K562 (cell line): ENCODE data around the gene HBG1.

Experiments used
- CBX5 ChIP-seq: IDR thresholded peaks from 2 replicates; pipeline ENCODE4 v1.6.1; 2014; ENCODE audit warnings: low read depth, borderline replicate concordance
- FOXA1 ChIP-seq: fragments of 450-650 bp; IDR thresholded peaks from 2 replicates; pipeline ENCODE4 v1.6.1; 2016; ENCODE audit warnings: mild to moderate bottlenecking, borderline replicate concordance
- MAX ChIP-seq: sonication (generic); formaldehyde crosslinking; IDR thresholded peaks from 2 replicates; pipeline ENCODE4 v1.9.0; 2022; ENCODE audit warnings: mild to moderate bottlenecking, missing genetic modification reagents
- POLR2A ChIP-seq: fragments of 450-650 bp; conservative IDR thresholded peaks from 2 replicates; pipeline ENCODE4 v1.6.1; 2016
- RAD21 ChIP-seq, 2 experiments: fragments of 250-450 bp in 1 of 2; fragments of 450-650 bp in 1 of 2; sonication (Bioruptor Pico) in 1 of 2; formaldehyde crosslinking in 1 of 2; IDR thresholded peaks in 1 of 2; conservative IDR thresholded peaks in 1 of 2; 2 replicates each; pipeline versions ENCODE4 v1.4.0 to v1.8.0; 2020 to 2022; ENCODE audit warnings: mild to moderate bottlenecking in 2 of 2, moderate library complexity in 1 of 2
- SREBF1 ChIP-seq: fragments of 150-350 bp; IDR thresholded peaks from 2 replicates; pipeline ENCODE4 v1.6.1; 2014; ENCODE audit warnings: antibody characterized with exemption, low read depth, low read length, borderline replicate concordance
- TAF1 ChIP-seq: IDR thresholded peaks from 2 replicates; pipeline ENCODE4 v1.6.1; 2011; ENCODE audit warnings: mild to moderate bottlenecking, low read length, moderate library complexity; ENCODE audit not compliant: insufficient read depth, control insufficient read depth, severe bottlenecking; ENCODE audit errors: extremely low read depth
- TCF7L2 ChIP-seq: fragments of 150-350 bp; IDR thresholded peaks from 2 replicates; pipeline ENCODE4 v1.6.1; 2016; ENCODE audit warnings: low read depth, mild to moderate bottlenecking, low read length, moderate library complexity
- ZBTB12 ChIP-seq: fragments of 250-450 bp; sonication (Bioruptor Pico); IDR thresholded peaks from 2 replicates; pipeline ENCODE4 v1.4.0; 2020
- ZNF232 ChIP-seq: sonication (generic); formaldehyde crosslinking; IDR thresholded peaks from 2 replicates; pipeline ENCODE4 v1.8.0; 2022; ENCODE audit warnings: mild to moderate bottlenecking, missing genetic modification reagents
- TF ChIP-seq, protein P1 (sequence below), 2 experiments: fragments of 450-650 bp; IDR thresholded peaks; 2 replicates each; pipeline ENCODE4 v1.6.1; 2016
- TF ChIP-seq, protein P2 (sequence below), 3 experiments: IDR thresholded peaks in 2 of 3; conservative IDR thresholded peaks in 1 of 3; 2 replicates each; pipeline ENCODE4 v1.5.1; 2011 to 2012; ENCODE audit warnings: low read length in 3 of 3, mild to moderate bottlenecking in 3 of 3, control low read depth in 2 of 3, improper control_type of control experiment in 1 of 3, inconsistent platforms in 1 of 3, low read depth in 1 of 3, mixed read lengths in 1 of 3, moderate library complexity in 1 of 3; ENCODE audit not compliant: insufficient read depth in 2 of 3
- TF ChIP-seq, protein P3 (sequence below): sonication (generic); formaldehyde crosslinking; IDR thresholded peaks from 2 replicates; pipeline ENCODE4 v1.4.0; 2020; ENCODE audit warnings: mild to moderate bottlenecking, missing genetic modification reagents

DNA sequence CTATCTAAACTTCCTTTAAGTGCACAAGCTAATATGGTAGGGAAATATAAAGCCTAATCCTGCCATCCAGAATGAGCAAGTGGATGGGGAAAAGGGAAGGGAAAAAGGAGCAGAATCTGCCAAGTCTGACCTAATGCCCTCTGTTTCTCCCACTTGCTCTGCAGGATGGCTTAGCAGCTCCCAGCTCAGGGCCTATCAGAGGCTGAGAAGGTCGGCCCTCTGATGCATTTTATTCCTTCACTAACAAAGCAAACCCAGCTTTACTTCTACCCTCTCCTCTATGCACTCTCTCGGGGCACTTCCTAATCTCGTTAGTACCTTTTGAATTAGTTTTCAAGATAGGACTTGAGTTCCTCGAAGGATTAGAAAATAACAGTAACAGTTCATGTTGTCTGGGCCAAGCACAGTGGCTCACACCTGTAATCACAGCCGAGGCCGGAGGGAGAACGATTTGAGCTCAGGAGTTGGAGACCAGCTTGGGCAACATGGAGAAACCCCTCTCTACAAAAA, 39.2 kb downstream of the HBG1 start:
- TF ChIP-seq, protein P1, sequence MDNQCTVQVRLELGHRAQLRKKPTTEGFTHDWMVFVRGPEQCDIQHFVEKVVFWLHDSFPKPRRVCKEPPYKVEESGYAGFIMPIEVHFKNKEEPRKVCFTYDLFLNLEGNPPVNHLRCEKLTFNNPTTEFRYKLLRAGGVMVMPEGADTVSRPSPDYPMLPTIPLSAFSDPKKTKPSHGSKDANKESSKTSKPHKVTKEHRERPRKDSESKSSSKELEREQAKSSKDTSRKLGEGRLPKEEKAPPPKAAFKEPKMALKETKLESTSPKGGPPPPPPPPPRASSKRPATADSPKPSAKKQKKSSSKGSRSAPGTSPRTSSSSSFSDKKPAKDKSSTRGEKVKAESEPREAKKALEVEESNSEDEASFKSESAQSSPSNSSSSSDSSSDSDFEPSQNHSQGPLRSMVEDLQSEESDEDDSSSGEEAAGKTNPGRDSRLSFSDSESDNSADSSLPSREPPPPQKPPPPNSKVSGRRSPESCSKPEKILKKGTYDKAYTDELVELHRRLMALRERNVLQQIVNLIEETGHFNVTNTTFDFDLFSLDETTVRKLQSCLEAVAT (IDR thresholded peaks at IDR 0.05) = no peak
- no peak for TF ChIP-seq ZNF232 (CRISPR knock-in tag)
- TF ChIP-seq TCF7L2 = no peak
- TF ChIP-seq SREBF1 = no peak
- no peak for TF ChIP-seq RAD21 (CRISPR knock-in tag; conservative IDR thresholded peaks at IDR 0.05 in 1 of 2, IDR thresholded peaks at IDR 0.05 in 1 of 2)
- TF ChIP-seq, protein P2, sequence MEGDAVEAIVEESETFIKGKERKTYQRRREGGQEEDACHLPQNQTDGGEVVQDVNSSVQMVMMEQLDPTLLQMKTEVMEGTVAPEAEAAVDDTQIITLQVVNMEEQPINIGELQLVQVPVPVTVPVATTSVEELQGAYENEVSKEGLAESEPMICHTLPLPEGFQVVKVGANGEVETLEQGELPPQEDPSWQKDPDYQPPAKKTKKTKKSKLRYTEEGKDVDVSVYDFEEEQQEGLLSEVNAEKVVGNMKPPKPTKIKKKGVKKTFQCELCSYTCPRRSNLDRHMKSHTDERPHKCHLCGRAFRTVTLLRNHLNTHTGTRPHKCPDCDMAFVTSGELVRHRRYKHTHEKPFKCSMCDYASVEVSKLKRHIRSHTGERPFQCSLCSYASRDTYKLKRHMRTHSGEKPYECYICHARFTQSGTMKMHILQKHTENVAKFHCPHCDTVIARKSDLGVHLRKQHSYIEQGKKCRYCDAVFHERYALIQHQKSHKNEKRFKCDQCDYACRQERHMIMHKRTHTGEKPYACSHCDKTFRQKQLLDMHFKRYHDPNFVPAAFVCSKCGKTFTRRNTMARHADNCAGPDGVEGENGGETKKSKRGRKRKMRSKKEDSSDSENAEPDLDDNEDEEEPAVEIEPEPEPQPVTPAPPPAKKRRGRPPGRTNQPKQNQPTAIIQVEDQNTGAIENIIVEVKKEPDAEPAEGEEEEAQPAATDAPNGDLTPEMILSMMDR (IDR thresholded peaks at IDR 0.05 in 2 of 3, conservative IDR thresholded peaks at IDR 0.05 in 1 of 3; ENCODE audit: insufficient read depth in 2 of 3, low read depth in 1 of 3, low read length in 3 of 3) = no peak
- TF ChIP-seq TAF1 = no peak
- TF ChIP-seq ZBTB12 (CRISPR knock-in tag) = no peak
- TF ChIP-seq FOXA1 = no peak
- TF ChIP-seq, protein P3, sequence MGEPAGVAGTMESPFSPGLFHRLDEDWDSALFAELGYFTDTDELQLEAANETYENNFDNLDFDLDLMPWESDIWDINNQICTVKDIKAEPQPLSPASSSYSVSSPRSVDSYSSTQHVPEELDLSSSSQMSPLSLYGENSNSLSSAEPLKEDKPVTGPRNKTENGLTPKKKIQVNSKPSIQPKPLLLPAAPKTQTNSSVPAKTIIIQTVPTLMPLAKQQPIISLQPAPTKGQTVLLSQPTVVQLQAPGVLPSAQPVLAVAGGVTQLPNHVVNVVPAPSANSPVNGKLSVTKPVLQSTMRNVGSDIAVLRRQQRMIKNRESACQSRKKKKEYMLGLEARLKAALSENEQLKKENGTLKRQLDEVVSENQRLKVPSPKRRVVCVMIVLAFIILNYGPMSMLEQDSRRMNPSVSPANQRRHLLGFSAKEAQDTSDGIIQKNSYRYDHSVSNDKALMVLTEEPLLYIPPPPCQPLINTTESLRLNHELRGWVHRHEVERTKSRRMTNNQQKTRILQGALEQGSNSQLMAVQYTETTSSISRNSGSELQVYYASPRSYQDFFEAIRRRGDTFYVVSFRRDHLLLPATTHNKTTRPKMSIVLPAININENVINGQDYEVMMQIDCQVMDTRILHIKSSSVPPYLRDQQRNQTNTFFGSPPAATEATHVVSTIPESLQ (CRISPR knock-in tag) = no peak
- TF ChIP-seq POLR2A = no peak
- TF ChIP-seq CBX5 = no peak
- TF ChIP-seq MAX (CRISPR knock-in tag) = no peak
